Karpas-422 (cell line): ENCODE measurements around the gene NADSYN1. TPM values are rescaled to one million over a fixed set of nuclear protein-coding genes. Genes with fewer than 3 reads are reported as not detected.
"Not testable (repeated sequence)": the region's sequence is repeated elsewhere in the genome, so short reads cannot be mapped to it uniquely, and the experiment has no call there.

Source experiments
- DNase-seq: peaks from one replicate; pipeline ENCODE4 v3.0.0-alpha.2; 2015
- H2AFZ ChIP-seq: fragments of 200-600 bp; sonication (generic); 2 replicates; pipeline ENCODE4 v1.6.1; 2014; ENCODE audit warnings: antibody characterized with exemption, low read length, mixed read lengths
- H3K27ac ChIP-seq: fragments of 200-600 bp; sonication (generic); 2 replicates; pipeline ENCODE4 v1.5.1; 2014; ENCODE audit warnings: mild to moderate bottlenecking, low read length, moderate library complexity
- H3K27me3 ChIP-seq: fragments of 200-600 bp; sonication (generic); 2 replicates; pipeline ENCODE4 v1.6.1; 2014; ENCODE audit warnings: low read length, mixed read lengths
- H3K36me3 ChIP-seq: fragments of 200-600 bp; sonication (generic); 2 replicates; pipeline ENCODE4 v1.6.1; 2014; ENCODE audit warnings: low read length, mixed read lengths; ENCODE audit not compliant: insufficient read depth
- H3K4me1 ChIP-seq: fragments of 200-600 bp; sonication (generic); 2 replicates; pipeline ENCODE4 v1.6.1; 2014; ENCODE audit warnings: mild to moderate bottlenecking, low read length, mixed read lengths
- H3K4me2 ChIP-seq: fragments of 200-600 bp; sonication (generic); 2 replicates; pipeline ENCODE4 v1.6.1; 2014; ENCODE audit warnings: low read length, low read depth, mild to moderate bottlenecking; ENCODE audit not compliant: poor library complexity, severe bottlenecking
- H3K4me3 ChIP-seq: fragments of 200-600 bp; sonication (generic); 2 replicates; pipeline ENCODE4 v1.5.1; 2014; ENCODE audit warnings: mild to moderate bottlenecking, antibody characterized with exemption, low read length, mixed read lengths
- H3K79me2 ChIP-seq: fragments of 200-600 bp; sonication (generic); 2 replicates; pipeline ENCODE4 v1.6.1; 2014; ENCODE audit warnings: mild to moderate bottlenecking, low read length, mixed read lengths
- H3K9ac ChIP-seq: fragments of 200-600 bp; sonication (generic); 2 replicates; pipeline ENCODE4 v1.6.0; 2014; ENCODE audit warnings: low read length
- H3K9me2 ChIP-seq: fragments of 200-600 bp; sonication (generic), shearing (Covaris generic); replicated peaks from 2 replicates; pipeline ENCODE4 v1.6.0; 2014; ENCODE audit warnings: mild to moderate bottlenecking, low read length, moderate library complexity; ENCODE audit not compliant: insufficient read depth
- H3K9me3 ChIP-seq: fragments of 300-700, 200-600 bp; sonication (generic); 2 replicates; pipeline ENCODE4 v1.6.1; 2014; ENCODE audit warnings: low read length, mixed read lengths
- H4K20me1 ChIP-seq: fragments of 200-600 bp; sonication (generic); 2 replicates; pipeline ENCODE4 v1.6.1; 2014; ENCODE audit warnings: mild to moderate bottlenecking, antibody characterized with exemption, low read length, low read depth; ENCODE audit not compliant: insufficient read depth
- total RNA-seq: library from RNA; depleted of rRNA; stranded (reverse); fragments of >200 nt; shearing (Covaris generic); gene quantifications from 2 replicates; pipeline ENCODE4 v1.2.3, GENCODE V29; 2014; ENCODE audit warnings: low replicate concordance

NADSYN1 gene
- total RNA-seq, 1 experiment from 2014 or later = 86.0 TPM

GRCh38 chr11:71518506-71519471 is 65.8 kb downstream of the NADSYN1 start:
- Histone ChIP-seq H3K4me2 (no peak overlapping the region), H3K4me1 (no peaks in the 10 kb centered on the region), H3K9me3 (no peaks in the 10 kb centered on the region), H3K9ac (no peak overlapping the region), H3K36me3 (no peaks in the 10 kb centered on the region), H3K4me3 (no peak overlapping the region), H3K27me3 (no peaks in the 10 kb centered on the region), H2AFZ (no peak overlapping the region), H4K20me1 (no peaks in the 10 kb centered on the region), H3K9me2 (no peaks in the 10 kb centered on the region), H3K79me2 (no peaks in the 10 kb centered on the region), H3K27ac (no peak overlapping the region)
- no peak for DNase-seq

GRCh38 chr11:71519546-71519945 is 66.5 kb downstream of the NADSYN1 start:
- no peak for DNase-seq
- Histone ChIP-seq H3K4me1 (no peaks in the 10 kb centered on the region), H3K9ac (no peak overlapping the region), H3K4me2 (no peak overlapping the region), H3K9me3 (no peaks in the 10 kb centered on the region), H3K27ac (no peak overlapping the region), H3K4me3 (no peak overlapping the region), H3K36me3 (no peaks in the 10 kb centered on the region), H3K9me2 (no peaks in the 10 kb centered on the region), H3K79me2 (no peaks in the 10 kb centered on the region), H4K20me1 (no peaks in the 10 kb centered on the region), H3K27me3 (no peaks in the 10 kb centered on the region), H2AFZ (no peak overlapping the region)

- H4K20me1 ChIP-seq = no peaks in the 10 kb centered on the region
- no peak overlapping the region for H3K27ac ChIP-seq
- no peak overlapping the region for H2AFZ ChIP-seq
- H3K9me2 ChIP-seq = no peaks in the 10 kb centered on the region
- no peak overlapping the region for H3K4me2 ChIP-seq
- H3K9me3 ChIP-seq = no peaks in the 10 kb centered on the region
- no peaks in the 10 kb centered on the region for H3K79me2 ChIP-seq
- H3K4me1 ChIP-seq = no peaks in the 10 kb centered on the region
- H3K4me3 ChIP-seq = no peak overlapping the region
- no peaks in the 10 kb centered on the region for H3K36me3 ChIP-seq
- H3K9ac ChIP-seq = no peak overlapping the region
- no peak for DNase-seq
- no peaks in the 10 kb centered on the region for H3K27me3 ChIP-seq
Measured at GRCh38 chr11:71525188-71525937, 72.4 kb downstream of the NADSYN1 start.

GRCh38 chr11:71525938-71526495 is 73.0 kb downstream of the NADSYN1 start:
- DNase-seq = no peak
- H3K4me2 ChIP-seq = no peak overlapping the region
- H3K9me3 ChIP-seq = no peaks in the 10 kb centered on the region
- no peaks in the 10 kb centered on the region for H3K79me2 ChIP-seq
- no peak overlapping the region for H3K27ac ChIP-seq
- no peaks in the 10 kb centered on the region for H3K9me2 ChIP-seq
- H3K27me3 ChIP-seq = no peaks in the 10 kb centered on the region
- H3K36me3 ChIP-seq = no peaks in the 10 kb centered on the region
- no peak overlapping the region for H3K9ac ChIP-seq
- H3K4me1 ChIP-seq = no peaks in the 10 kb centered on the region
- no peak overlapping the region for H2AFZ ChIP-seq
- no peak overlapping the region for H3K4me3 ChIP-seq
- H4K20me1 ChIP-seq = no peaks in the 10 kb centered on the region

- H2AFZ ChIP-seq, H3K36me3 ChIP-seq, H3K9me3 ChIP-seq, H3K9ac ChIP-seq, H3K4me3 ChIP-seq, H3K4me2 ChIP-seq, H3K27ac ChIP-seq, H3K4me1 ChIP-seq, DNase-seq, H4K20me1 ChIP-seq, H3K79me2 ChIP-seq, H3K9me2 ChIP-seq, H3K27me3 ChIP-seq: not testable (repeated sequence)
Measured at GRCh38 chr11:71526796-71527575, 74.0 kb downstream of the NADSYN1 start, which contains the start of gene KRTAP5-7. Gene KRTAP5-7, plus strand, starts transcription at chr11:71527267. Its CDS starts 34 bp downstream, at chr11:71527301.

GRCh38 chr11:71527576-71528210 is 74.7 kb downstream of the NADSYN1 start:
- H3K9me2 ChIP-seq = no peaks in the 10 kb centered on the region
- no peaks in the 10 kb centered on the region for H3K27me3 ChIP-seq
- H2AFZ ChIP-seq = no peak overlapping the region
- H3K9me3 ChIP-seq = no peaks in the 10 kb centered on the region
- no peak overlapping the region for H3K4me3 ChIP-seq
- no peak overlapping the region for H3K9ac ChIP-seq
- no peaks in the 10 kb centered on the region for H3K36me3 ChIP-seq
- no peaks in the 10 kb centered on the region for H3K4me1 ChIP-seq
- DNase-seq = no peak
- no peaks in the 10 kb centered on the region for H4K20me1 ChIP-seq
- H3K4me2 ChIP-seq = no peak overlapping the region
- no peak overlapping the region for H3K27ac ChIP-seq
- H3K79me2 ChIP-seq = no peaks in the 10 kb centered on the region

GRCh38 chr11:71530602-71531001 is 77.6 kb downstream of the NADSYN1 start:
- Histone ChIP-seq H3K79me2 (no peaks in the 10 kb centered on the region), H2AFZ (no peak overlapping the region), H3K4me2 (no peak overlapping the region), H3K9me3 (no peaks in the 10 kb centered on the region), H3K27ac (no peak overlapping the region), H3K9me2 (no peaks in the 10 kb centered on the region), H3K9ac (no peak overlapping the region), H3K27me3 (no peaks in the 10 kb centered on the region), H4K20me1 (no peaks in the 10 kb centered on the region), H3K4me3 (no peak overlapping the region), H3K4me1 (no peaks in the 10 kb centered on the region), H3K36me3 (no peaks in the 10 kb centered on the region)
- DNase-seq = no peak
